ENCODE results near the gene ESR1. TPM values are rescaled to one million over a fixed set of nuclear protein-coding genes. Genes with fewer than 3 reads are reported as not detected.

Gene ESR1
- total RNA-seq, 2 donors from 2014 or later: 4.9 TPM

DNA sequence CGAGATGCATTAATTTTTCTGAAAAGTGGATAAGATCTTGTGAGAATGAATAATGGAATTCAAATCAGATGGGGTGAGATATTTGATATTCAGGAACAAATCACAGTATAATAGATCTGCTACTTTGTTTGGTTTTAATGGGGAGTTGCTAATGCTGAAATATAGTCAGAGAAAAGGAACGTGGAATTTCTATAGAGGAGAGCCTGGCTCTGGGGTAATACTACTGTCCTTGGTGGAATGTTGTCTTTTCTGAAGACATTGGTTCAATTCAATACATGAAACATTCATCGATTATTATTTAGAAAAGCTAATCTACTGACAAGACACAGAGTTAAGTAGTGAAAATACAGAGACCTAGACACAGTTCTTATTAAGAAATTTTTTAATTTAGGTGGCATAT, 108.6 kb downstream of the ESR1 start:
- Histone ChIP-seq H3K4me1 (ENCODE audit: control insufficient read depth in 1 of 2, low read depth in 2 of 2) (no peaks in the 10 kb centered on the region), H3K36me3 (no peaks in the 10 kb centered on the region), H3K27ac (no peak overlapping the region), H3K9me3 (no peaks in the 10 kb centered on the region), H3K27me3 (replicated peaks; ENCODE audit: insufficient read depth) (no peaks in the 10 kb centered on the region), H3K4me3 (no peak overlapping the region)
- TF ChIP-seq, protein P1, sequence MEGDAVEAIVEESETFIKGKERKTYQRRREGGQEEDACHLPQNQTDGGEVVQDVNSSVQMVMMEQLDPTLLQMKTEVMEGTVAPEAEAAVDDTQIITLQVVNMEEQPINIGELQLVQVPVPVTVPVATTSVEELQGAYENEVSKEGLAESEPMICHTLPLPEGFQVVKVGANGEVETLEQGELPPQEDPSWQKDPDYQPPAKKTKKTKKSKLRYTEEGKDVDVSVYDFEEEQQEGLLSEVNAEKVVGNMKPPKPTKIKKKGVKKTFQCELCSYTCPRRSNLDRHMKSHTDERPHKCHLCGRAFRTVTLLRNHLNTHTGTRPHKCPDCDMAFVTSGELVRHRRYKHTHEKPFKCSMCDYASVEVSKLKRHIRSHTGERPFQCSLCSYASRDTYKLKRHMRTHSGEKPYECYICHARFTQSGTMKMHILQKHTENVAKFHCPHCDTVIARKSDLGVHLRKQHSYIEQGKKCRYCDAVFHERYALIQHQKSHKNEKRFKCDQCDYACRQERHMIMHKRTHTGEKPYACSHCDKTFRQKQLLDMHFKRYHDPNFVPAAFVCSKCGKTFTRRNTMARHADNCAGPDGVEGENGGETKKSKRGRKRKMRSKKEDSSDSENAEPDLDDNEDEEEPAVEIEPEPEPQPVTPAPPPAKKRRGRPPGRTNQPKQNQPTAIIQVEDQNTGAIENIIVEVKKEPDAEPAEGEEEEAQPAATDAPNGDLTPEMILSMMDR (IDR thresholded peaks at IDR 0.05): no peak
- ATAC-seq (ENCODE audit: insufficient number of reproducible peaks, low FRiP score, low read depth) (no peak), DNase-seq (ENCODE audit: low spot score) (no peak)

DNA sequence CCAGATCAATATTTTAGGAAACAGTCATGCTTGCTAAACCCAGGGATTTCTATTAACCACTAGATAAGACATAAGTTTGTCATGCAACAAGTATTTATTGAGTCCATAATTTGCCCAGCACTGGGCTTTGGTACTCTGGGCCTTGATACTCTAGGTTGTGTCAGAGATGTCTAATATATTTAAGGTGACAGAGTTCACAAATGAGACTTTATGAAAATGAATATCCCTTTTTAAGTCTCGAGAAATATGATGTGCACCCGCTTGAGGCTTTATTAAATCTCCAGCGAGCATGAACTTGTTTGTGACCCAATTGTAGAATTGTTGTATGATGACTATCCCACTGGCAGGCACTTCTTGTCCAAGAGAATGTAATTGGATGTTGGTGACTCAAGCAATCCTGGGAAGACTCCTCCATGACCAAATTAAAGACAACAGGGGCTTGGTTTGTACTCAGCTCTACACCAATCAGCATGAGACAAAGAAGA, 109.2 kb downstream of the ESR1 start:
- Histone ChIP-seq H3K27ac (no peak overlapping the region), H3K9me3 (peaks cover under 1% of the 10 kb centered on the region), H3K36me3 (no peaks in the 10 kb centered on the region), H3K27me3 (replicated peaks; ENCODE audit: insufficient read depth) (no peaks in the 10 kb centered on the region), H3K4me3 (no peak overlapping the region), H3K4me1 (ENCODE audit: control insufficient read depth in 1 of 2, low read depth in 2 of 2) (no peaks in the 10 kb centered on the region)
- TF ChIP-seq, protein P1 (IDR thresholded peaks at IDR 0.05): no peak
- DNase-seq (ENCODE audit: low spot score): no peak
- ATAC-seq (ENCODE audit: insufficient number of reproducible peaks, low FRiP score, low read depth): no peak

DNA sequence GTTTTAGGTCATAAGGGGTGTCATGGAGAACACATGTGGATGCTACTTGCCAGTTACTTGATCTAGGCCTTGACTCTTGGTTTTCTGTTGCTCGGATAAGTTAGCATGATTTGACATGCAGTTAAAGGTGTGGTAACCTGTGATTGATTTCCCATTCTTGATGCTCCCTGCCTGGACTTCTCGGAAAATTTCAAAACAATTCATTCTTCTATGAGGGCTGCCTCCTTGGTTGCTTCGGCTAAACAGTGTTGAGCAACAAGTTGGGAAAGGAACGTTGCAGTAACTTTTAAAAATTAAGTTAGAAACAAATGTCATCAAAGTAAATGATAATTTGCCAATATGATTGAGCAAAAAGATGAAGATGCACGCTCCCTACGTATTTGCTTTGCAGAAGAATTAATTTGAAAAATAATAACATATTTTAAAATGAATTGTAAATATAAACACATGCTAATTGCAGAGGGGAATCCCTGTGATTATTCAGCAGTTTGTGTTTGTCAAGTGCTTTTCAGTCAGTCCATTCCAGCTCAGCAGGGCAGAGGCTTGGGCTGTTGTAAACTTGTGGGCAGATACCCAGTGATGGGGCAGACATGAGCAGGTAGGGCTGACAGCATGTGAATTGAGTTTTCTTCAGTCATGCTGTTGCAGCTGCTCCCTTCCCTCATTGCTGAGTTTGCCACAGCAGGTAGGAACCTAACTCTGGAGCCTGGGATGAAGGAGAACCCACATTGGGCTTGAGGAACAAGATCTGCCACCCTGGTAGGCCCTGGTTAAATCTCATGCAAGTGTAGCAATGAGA, 110.2 kb downstream of the ESR1 start:
- Histone ChIP-seq H3K36me3 (no peaks in the 10 kb centered on the region), H3K4me1 (ENCODE audit: control insufficient read depth in 1 of 2, low read depth in 2 of 2) (no peaks in the 10 kb centered on the region), H3K4me3 (no peak overlapping the region), H3K27ac (no peak overlapping the region), H3K9me3 (peaks cover 9% of the 10 kb centered on the region), H3K27me3 (replicated peaks; ENCODE audit: insufficient read depth) (no peaks in the 10 kb centered on the region)
- DNase-seq (ENCODE audit: low spot score) (no peak), ATAC-seq (ENCODE audit: insufficient number of reproducible peaks, low FRiP score, low read depth) (no peak)
- TF ChIP-seq, protein P1 (IDR thresholded peaks at IDR 0.05): no peak

DNA sequence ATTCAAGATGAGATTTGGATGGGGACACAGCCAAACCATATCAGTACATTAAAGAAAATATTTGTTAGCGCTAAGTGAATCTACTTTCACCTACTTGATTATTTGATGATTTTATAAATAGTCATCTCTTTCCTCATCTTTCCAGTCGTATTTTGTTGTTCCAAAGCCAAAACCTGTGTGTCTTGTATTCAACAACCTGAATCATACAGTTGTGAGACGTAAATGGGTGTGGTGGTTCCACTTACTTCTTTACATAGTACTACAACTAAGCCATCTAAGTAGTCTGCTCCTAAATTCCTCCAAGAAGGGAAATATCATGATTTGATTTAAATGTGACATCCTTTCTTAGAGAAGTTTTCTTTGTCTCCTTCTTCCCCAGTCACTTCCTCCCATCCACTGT, 132.8 kb downstream of the ESR1 start:
- Histone ChIP-seq H3K27me3 (replicated peaks; ENCODE audit: insufficient read depth) (no peaks in the 10 kb centered on the region), H3K36me3 (no peaks in the 10 kb centered on the region), H3K27ac (no peak overlapping the region), H3K9me3 (no peaks in the 10 kb centered on the region), H3K4me3 (no peak overlapping the region), H3K4me1 (ENCODE audit: control insufficient read depth in 1 of 2, low read depth in 2 of 2) (no peaks in the 10 kb centered on the region)
- TF ChIP-seq, protein P1 (IDR thresholded peaks at IDR 0.05): no peak
- DNase-seq (ENCODE audit: low spot score) (no peak), ATAC-seq (ENCODE audit: insufficient number of reproducible peaks, low FRiP score, low read depth) (no peak)

DNA sequence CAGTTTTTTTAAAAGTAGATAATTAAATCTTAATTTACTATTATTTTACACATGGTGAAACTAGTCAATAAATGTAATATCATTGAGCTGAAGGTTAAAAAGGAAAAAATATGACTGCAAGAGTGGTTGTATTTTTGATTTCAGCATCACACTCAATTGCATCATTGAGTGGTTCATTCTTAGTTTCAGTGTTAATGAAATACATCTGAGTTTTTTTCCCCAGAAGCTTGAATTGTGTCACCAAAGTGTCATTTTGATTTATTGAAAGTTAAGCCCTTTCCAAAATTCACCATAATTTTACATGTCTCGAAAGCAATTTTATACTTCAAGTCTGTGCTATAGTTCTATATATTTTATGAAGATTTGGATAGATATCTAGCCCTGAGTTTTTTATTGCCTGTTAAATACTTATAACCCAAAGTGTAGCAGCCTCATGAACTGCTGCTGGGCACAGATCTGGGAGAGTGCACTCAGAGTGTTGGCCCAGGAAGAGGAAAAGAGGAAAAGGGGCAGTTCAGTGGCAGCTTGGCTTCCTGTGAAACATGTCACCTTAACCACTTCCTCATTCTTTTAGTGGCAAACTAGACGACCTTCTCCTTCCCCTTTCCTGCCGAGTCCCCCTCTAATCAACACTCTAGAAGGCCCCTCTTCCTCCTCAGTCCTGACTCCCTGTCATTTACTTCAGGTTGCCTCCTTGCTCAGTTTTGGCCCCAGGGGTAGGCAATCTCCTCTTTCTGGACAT, 140.7 kb downstream of the ESR1 start:
- Histone ChIP-seq H3K4me3 (no peak overlapping the region), H3K36me3 (no peaks in the 10 kb centered on the region), H3K27ac (no peak overlapping the region), H3K27me3 (replicated peaks; ENCODE audit: insufficient read depth) (no peaks in the 10 kb centered on the region), H3K9me3 (no peaks in the 10 kb centered on the region), H3K4me1 (ENCODE audit: control insufficient read depth in 1 of 2, low read depth in 2 of 2) (no peaks in the 10 kb centered on the region)
- no peak for DNase-seq (ENCODE audit: low spot score)
- TF ChIP-seq, protein P1 (IDR thresholded peaks at IDR 0.05): no peak
- ATAC-seq (ENCODE audit: insufficient number of reproducible peaks, low FRiP score, low read depth): no peak
